Gastroesophageal sphincter (tissue), 4 donors: ENCODE measurements around the gene ILK. TPM values are rescaled to one million over a fixed set of nuclear protein-coding genes. Genes with fewer than 3 reads are reported as not detected.

Experiments
- ATAC-seq: fragments of 150-250 bp; one replicate; pipeline ENCODE4 v1.9.1; 2016; ENCODE audit warnings: mild to moderate bottlenecking, moderate library complexity
- H3K27ac ChIP-seq, 4 donors: fragments of 200-600 bp; sonication (generic) in 3 of 4; 1 replicate in 3 of 4; 2 replicates in 1 of 4; pipeline ENCODE4 v1.5.1; 2016 to 2019
- H3K27me3 ChIP-seq: fragments of 200-600 bp; sonication (generic); one replicate; pipeline ENCODE4 v1.5.1; 2019
- H3K36me3 ChIP-seq, 2 donors: fragments of 200-600 bp; sonication (generic); one replicate each; pipeline ENCODE4 v1.5.1; 2019; ENCODE audit warnings: control low read depth in 1 of 2
- H3K4me1 ChIP-seq, 3 donors: fragments of 200-600 bp; sonication (generic); 1 replicate in 2 of 3; 2 replicates in 1 of 3; pipeline ENCODE4 v1.5.1; 2016 to 2019; ENCODE audit warnings: control low read depth in 2 of 3
- H3K4me3 ChIP-seq, 2 donors: fragments of 200-600 bp; sonication (generic); one replicate each; pipeline ENCODE4 v1.5.1; 2019; ENCODE audit warnings: mild to moderate bottlenecking in 1 of 2, moderate library complexity in 1 of 2
- H3K9me3 ChIP-seq, 3 donors: fragments of 200-600 bp; sonication (generic); one replicate each; pipeline ENCODE4 v1.5.1; 2017 to 2019; ENCODE audit warnings: control low read depth in 2 of 3
- CTCF ChIP-seq, 4 experiments: fragments of 200-600 bp in 2 of 4; fragments of 450-650 bp in 2 of 4; sonication (generic) in 1 of 4; IDR thresholded peaks; one replicate each; pipeline ENCODE4 v1.5.1; 2017 to 2019; ENCODE audit warnings: antibody characterized with exemption in 4 of 4, mild to moderate bottlenecking in 2 of 4, moderate library complexity in 2 of 4
- EP300 ChIP-seq: sonication (generic); formaldehyde crosslinking; IDR thresholded peaks from one replicate; pipeline ENCODE4 v1.6.1; 2017; ENCODE audit warnings: antibody characterized with exemption, mild to moderate bottlenecking
- POLR2A ChIP-seq, 2 donors: fragments of 450-650 bp; IDR thresholded peaks; one replicate each; pipeline ENCODE4 v1.6.1; 2017; ENCODE audit warnings: antibody characterized with exemption in 2 of 2, mild to moderate bottlenecking in 2 of 2, moderate library complexity in 1 of 2
- POLR2AphosphoS5 ChIP-seq: sonication (generic); formaldehyde crosslinking; IDR thresholded peaks from one replicate; pipeline ENCODE4 v1.6.1; 2017; ENCODE audit warnings: antibody characterized with exemption
- WGBS, 2 donors: methylation state at CpG; one replicate each; pipeline ENCODE4 v1.1.5; 2018; ENCODE audit warnings: low coverage in 1 of 2; 5-methylcytosine and 5-hydroxymethylcytosine counted together
- total RNA-seq, 4 donors: library from RNA; depleted of rRNA; stranded (reverse); fragments of >200 nt; gene quantifications; one replicate each; pipeline ENCODE4 v1.1.0, GENCODE V29; 2016

The ILK gene
- total RNA-seq, 4 donors from 2014 or later = 395 to 658 (median 466) TPM

- Histone ChIP-seq H3K27ac (no peak overlapping the region), H3K9me3 (no peaks in the 10 kb centered on the region)
These were observed 28.5 kb upstream of the ILK start for GRCh38 chr11:6574816-6575715.

GRCh38 chr11:6576471-6577373, 26.9 kb upstream of the ILK start:
- WGBS, 2 donors = 11 to 14% methylated on average over 5 of the region's 6 CpGs
- TF ChIP-seq POLR2AphosphoS5 (no peak), CTCF (IDR thresholded peaks at IDR 0.05) (no peak), EP300 (no peak), POLR2A (IDR thresholded peaks at IDR 0.05) (no peak)
- Histone ChIP-seq H3K27me3 (no peaks in the 10 kb centered on the region), H3K36me3 (peaks cover 0 to 9% of the 10 kb centered on the region in 2 donors), H3K27ac (peak overlapping the region; percentile 52 to 79 (median 77)), H3K9me3 (no peaks in the 10 kb centered on the region), H3K4me3 (no peak overlapping the region), H3K4me1 (peaks cover 3 to 30% (median 10%) of the 10 kb centered on the region in 3 donors)
- ATAC-seq = peak; percentile 53

More at GRCh38 chr11:6574816-6575715, 28.5 kb upstream of the ILK start:
- ATAC-seq = no peak
- H3K4me1 ChIP-seq = peaks cover 3 to 35% (median 10%) of the 10 kb centered on the region in 3 donors
- H3K27me3 ChIP-seq = no peaks in the 10 kb centered on the region
- peaks cover 0 to 20% of the 10 kb centered on the region in 2 donors for H3K36me3 ChIP-seq
- H3K4me3 ChIP-seq = no peak overlapping the region
- TF ChIP-seq POLR2AphosphoS5 (no peak), POLR2A (IDR thresholded peaks at IDR 0.05) (no peak), EP300 (no peak), CTCF (IDR thresholded peaks at IDR 0.05) (no peak)
- 78 to 79% methylated on average over 6 of the region's 6 CpGs for WGBS, 2 donors

DNA sequence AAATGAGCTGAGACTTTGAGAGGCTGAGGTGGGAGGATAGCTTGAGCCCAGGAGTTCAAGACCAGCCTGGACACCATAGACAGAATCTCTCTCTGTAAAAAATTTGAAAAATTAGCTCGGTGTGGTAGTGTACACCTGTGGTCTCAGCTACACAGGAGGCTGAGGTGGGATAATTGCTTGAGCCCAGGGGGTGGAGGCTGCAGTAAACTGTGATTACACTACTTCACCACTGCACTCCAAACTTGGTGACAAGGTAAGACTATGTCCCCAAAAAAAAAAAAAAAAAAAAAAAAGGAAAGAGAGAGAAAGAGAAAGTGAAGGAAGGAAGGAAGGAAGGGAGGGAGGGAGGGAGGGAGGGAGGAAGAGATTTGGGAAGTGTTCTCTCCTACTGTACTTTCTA, 25.4 kb upstream of the ILK start:
- Histone ChIP-seq H3K9me3 (peaks cover 0 to 2% (median 0%) of the 10 kb centered on the region in 3 donors), H3K4me3 (no peak overlapping the region), H3K27me3 (no peaks in the 10 kb centered on the region), H3K36me3 (peaks cover 0 to 7% of the 10 kb centered on the region in 2 donors), H3K27ac (no peak overlapping the region), H3K4me1 (peaks cover 3 to 26% (median 10%) of the 10 kb centered on the region in 3 donors)
- TF ChIP-seq POLR2A (IDR thresholded peaks at IDR 0.05) (no peak), POLR2AphosphoS5 (no peak), CTCF (IDR thresholded peaks at IDR 0.05) (no peak), EP300 (no peak)
- 67% methylated on average over 1 of the region's 1 CpG; no CpG with 5 or more reads in 1 of the 2 donors for whole genome bisulfite sequencing, 2 donors
- ATAC-seq = no peak

GRCh38 chr11:6579681-6580080, 23.9 kb upstream of the ILK start:
- 70% methylated on average over 2 of the region's 2 CpGs; no CpG with 5 or more reads in 1 of the 2 donors for WGBS, 2 donors
- no peak for ATAC-seq
- H3K4me1 ChIP-seq = peaks cover 3 to 26% (median 10%) of the 10 kb centered on the region in 3 donors

More at GRCh38 chr11:6579681-6580080, 23.9 kb upstream of the ILK start:
- H3K27ac ChIP-seq = no peak overlapping the region
- peaks cover 0 to 18% (median 0%) of the 10 kb centered on the region in 3 donors for H3K9me3 ChIP-seq
- H3K36me3 ChIP-seq = peaks cover 0 to 7% of the 10 kb centered on the region in 2 donors
- no peaks in the 10 kb centered on the region for H3K27me3 ChIP-seq
- H3K4me3 ChIP-seq = no peak overlapping the region
- TF ChIP-seq CTCF (IDR thresholded peaks at IDR 0.05) (no peak), POLR2A (IDR thresholded peaks at IDR 0.05) (no peak), EP300 (no peak), POLR2AphosphoS5 (no peak)
